DOHH2 (cell line): ENCODE results near the gene SH3RF3.

Experiments used
- H3F3A ChIP-seq: fragments of 200-600 bp; sonication (generic), shearing (Covaris generic); 2 replicates; pipeline ENCODE4 v1.6.0; 2016; ENCODE audit warnings: antibody characterized with exemption, mild to moderate bottlenecking; ENCODE audit not compliant: control insufficient read depth, insufficient read depth
- H3K27ac ChIP-seq: fragments of 200-600 bp; sonication (generic); 2 replicates; pipeline ENCODE4 v1.5.1; 2014; ENCODE audit warnings: low read depth, mild to moderate bottlenecking, low read length, moderate library complexity
- H3K27me3 ChIP-seq: fragments of 200-600 bp; sonication (generic); 2 replicates; pipeline ENCODE4 v1.6.1; 2014; ENCODE audit warnings: mild to moderate bottlenecking, low read length, mixed read lengths; ENCODE audit not compliant: control insufficient read depth
- H3K36me3 ChIP-seq: fragments of 200-600 bp; sonication (generic); 2 replicates; pipeline ENCODE4 v1.6.1; 2014; ENCODE audit warnings: mild to moderate bottlenecking, low read length, moderate library complexity, mixed read lengths; ENCODE audit not compliant: control insufficient read depth
- H3K4me1 ChIP-seq: fragments of 200-600 bp; sonication (generic); 2 replicates; pipeline ENCODE4 v1.6.1; 2014; ENCODE audit warnings: mild to moderate bottlenecking, low read length, mixed read lengths; ENCODE audit not compliant: control insufficient read depth
- H3K4me2 ChIP-seq: fragments of 200-600 bp; sonication (generic); 2 replicates; pipeline ENCODE4 v1.6.0; 2014; ENCODE audit warnings: mild to moderate bottlenecking, low read length, moderate library complexity
- H3K4me3 ChIP-seq: fragments of 200-600 bp; sonication (generic); 2 replicates; pipeline ENCODE4 v1.5.1; 2014; ENCODE audit warnings: mild to moderate bottlenecking, low read length, mixed read lengths
- H3K79me2 ChIP-seq: fragments of 200-600 bp; sonication (generic); 2 replicates; pipeline ENCODE4 v1.6.1; 2014; ENCODE audit warnings: mild to moderate bottlenecking, low read length, mixed read lengths; ENCODE audit not compliant: control insufficient read depth
- H3K9me2 ChIP-seq: fragments of 200-600 bp; sonication (generic); replicated peaks from 2 replicates; pipeline ENCODE4 v1.6.1; 2014; ENCODE audit warnings: mild to moderate bottlenecking, low read length, mixed read lengths; ENCODE audit not compliant: control insufficient read depth
- H3K9me3 ChIP-seq: fragments of 200-600 bp; sonication (generic); 2 replicates; pipeline ENCODE4 v1.6.1; 2014; ENCODE audit warnings: antibody characterized with exemption, low read length, mixed read lengths; ENCODE audit not compliant: control insufficient read depth, insufficient read depth
- H4K20me1 ChIP-seq: fragments of 200-600 bp; sonication (generic); 2 replicates; pipeline ENCODE4 v1.6.0; 2014; ENCODE audit warnings: low read depth, mild to moderate bottlenecking, antibody characterized with exemption, low read length, moderate library complexity; ENCODE audit not compliant: control insufficient read depth, insufficient read depth
- EZH2phosphoT487 ChIP-seq: fragments of 200-600 bp; sonication (generic); IDR thresholded peaks from 2 replicates; pipeline ENCODE4 v1.6.1; 2017; ENCODE audit warnings: borderline replicate concordance, mild to moderate bottlenecking, antibody characterized with exemption, low read length, moderate library complexity, mixed read lengths
- TF ChIP-seq, protein P1 (sequence below): fragments of 200-600 bp; sonication (generic); IDR thresholded peaks from one replicate; pipeline ENCODE4 v1.5.1; 2014; ENCODE audit warnings: antibody characterized with exemption, mild to moderate bottlenecking, low read depth, low read length; ENCODE audit not compliant: poor library complexity, severe bottlenecking

Gene SH3RF3

DNA sequence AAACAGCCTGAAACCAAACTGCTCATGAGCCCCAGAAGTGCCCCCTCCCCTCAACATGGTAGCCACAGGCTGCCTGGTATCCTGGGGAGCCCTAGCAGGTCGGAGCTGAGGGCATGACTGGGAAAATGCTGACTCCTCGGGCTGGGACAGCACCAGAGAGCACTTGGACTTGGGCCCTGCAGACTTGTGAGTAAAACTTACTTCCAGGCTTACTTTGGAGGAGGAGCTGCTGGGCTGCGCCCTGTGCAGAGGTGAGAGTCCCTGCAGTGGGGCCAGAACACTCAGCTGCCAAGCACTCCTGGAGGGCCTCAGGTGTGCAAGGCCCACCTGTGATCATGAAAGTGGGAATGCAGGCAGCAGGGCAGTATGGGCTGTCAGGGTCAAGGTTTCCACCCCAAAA is 365.3 kb downstream of the SH3RF3 start:
- no peaks in the 10 kb centered on the region for H3K9me2 ChIP-seq
- H3K27me3 ChIP-seq: no peaks in the 10 kb centered on the region
- no peaks in the 10 kb centered on the region for H4K20me1 ChIP-seq
- H3K4me1 ChIP-seq: no peaks in the 10 kb centered on the region
- TF ChIP-seq, protein P1, sequence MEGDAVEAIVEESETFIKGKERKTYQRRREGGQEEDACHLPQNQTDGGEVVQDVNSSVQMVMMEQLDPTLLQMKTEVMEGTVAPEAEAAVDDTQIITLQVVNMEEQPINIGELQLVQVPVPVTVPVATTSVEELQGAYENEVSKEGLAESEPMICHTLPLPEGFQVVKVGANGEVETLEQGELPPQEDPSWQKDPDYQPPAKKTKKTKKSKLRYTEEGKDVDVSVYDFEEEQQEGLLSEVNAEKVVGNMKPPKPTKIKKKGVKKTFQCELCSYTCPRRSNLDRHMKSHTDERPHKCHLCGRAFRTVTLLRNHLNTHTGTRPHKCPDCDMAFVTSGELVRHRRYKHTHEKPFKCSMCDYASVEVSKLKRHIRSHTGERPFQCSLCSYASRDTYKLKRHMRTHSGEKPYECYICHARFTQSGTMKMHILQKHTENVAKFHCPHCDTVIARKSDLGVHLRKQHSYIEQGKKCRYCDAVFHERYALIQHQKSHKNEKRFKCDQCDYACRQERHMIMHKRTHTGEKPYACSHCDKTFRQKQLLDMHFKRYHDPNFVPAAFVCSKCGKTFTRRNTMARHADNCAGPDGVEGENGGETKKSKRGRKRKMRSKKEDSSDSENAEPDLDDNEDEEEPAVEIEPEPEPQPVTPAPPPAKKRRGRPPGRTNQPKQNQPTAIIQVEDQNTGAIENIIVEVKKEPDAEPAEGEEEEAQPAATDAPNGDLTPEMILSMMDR: no peak
- TF ChIP-seq EZH2phosphoT487: no peak
- no peaks in the 10 kb centered on the region for H3F3A ChIP-seq
- H3K4me3 ChIP-seq: no peak overlapping the region
- no peak overlapping the region for H3K27ac ChIP-seq
- H3K4me2 ChIP-seq: no peak overlapping the region
- H3K9me3 ChIP-seq: no peaks in the 10 kb centered on the region
- no peaks in the 10 kb centered on the region for H3K79me2 ChIP-seq
- H3K36me3 ChIP-seq: no peaks in the 10 kb centered on the region

GRCh38 chr2:109497463-109497862 is 368.5 kb downstream of the SH3RF3 start:
- Histone ChIP-seq H4K20me1 (no peaks in the 10 kb centered on the region), H3K4me1 (no peaks in the 10 kb centered on the region), H3K36me3 (no peaks in the 10 kb centered on the region), H3K9me3 (no peaks in the 10 kb centered on the region), H3K27me3 (no peaks in the 10 kb centered on the region), H3K4me2 (no peak overlapping the region), H3K4me3 (no peak overlapping the region), H3K27ac (no peak overlapping the region), H3K9me2 (no peaks in the 10 kb centered on the region), H3F3A (no peaks in the 10 kb centered on the region), H3K79me2 (no peaks in the 10 kb centered on the region)
- TF ChIP-seq EZH2phosphoT487: no peak
- TF ChIP-seq, protein P1: no peak

GRCh38 chr2:109497911-109498870 is 369.2 kb downstream of the SH3RF3 start:
- H3K36me3 ChIP-seq: no peaks in the 10 kb centered on the region
- no peaks in the 10 kb centered on the region for H3K4me1 ChIP-seq
- H3K4me2 ChIP-seq: no peak overlapping the region
- H3K79me2 ChIP-seq: no peaks in the 10 kb centered on the region
- no peak for TF ChIP-seq EZH2phosphoT487
- TF ChIP-seq, protein P1: no peak
- no peaks in the 10 kb centered on the region for H3K9me3 ChIP-seq
- H3K4me3 ChIP-seq: no peak overlapping the region
- H3K9me2 ChIP-seq: no peaks in the 10 kb centered on the region
- H3F3A ChIP-seq: no peaks in the 10 kb centered on the region
- H3K27ac ChIP-seq: no peak overlapping the region
- no peaks in the 10 kb centered on the region for H4K20me1 ChIP-seq
- no peaks in the 10 kb centered on the region for H3K27me3 ChIP-seq
